Urothelium cell line (cell line): ENCODE data around the gene ADH4.
"Not testable (repeated sequence)": the region's sequence is repeated elsewhere in the genome, so short reads cannot be mapped to it uniquely, and the experiment has no call there.

Source experiments
- DNase-seq: peaks from one replicate; pipeline ENCODE4 v3.0.0; 2011; ENCODE audit warnings: low spot score, mixed read lengths
- FAIRE-seq: peaks from 2 replicates; lab custom pipeline; 2011; peaks lifted over from hg19 to GRCh38; lab: Jason Lieb, UNC

Gene ADH4

DNA sequence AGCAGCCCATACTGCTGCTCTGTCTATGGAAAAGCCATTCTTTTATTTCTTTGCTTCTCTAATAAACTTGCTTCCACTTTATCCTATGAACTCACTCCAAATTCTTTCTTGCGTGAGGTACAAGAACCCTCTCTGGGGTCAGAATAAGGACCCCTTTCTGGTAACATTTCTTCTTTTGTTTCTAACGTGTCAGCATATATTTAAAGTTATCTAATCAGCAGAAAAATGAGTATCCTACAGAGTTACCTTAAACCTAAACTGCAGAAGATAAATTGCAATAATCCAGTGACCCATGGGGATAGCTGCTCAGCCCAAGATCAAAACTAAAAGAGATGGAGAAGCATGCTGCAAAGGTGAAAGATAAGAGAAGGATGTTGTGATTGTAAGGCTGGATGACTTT is 59.5 kb downstream of the ADH4 start:
- DNase-seq (no peak), FAIRE-seq (no peak)

DNA sequence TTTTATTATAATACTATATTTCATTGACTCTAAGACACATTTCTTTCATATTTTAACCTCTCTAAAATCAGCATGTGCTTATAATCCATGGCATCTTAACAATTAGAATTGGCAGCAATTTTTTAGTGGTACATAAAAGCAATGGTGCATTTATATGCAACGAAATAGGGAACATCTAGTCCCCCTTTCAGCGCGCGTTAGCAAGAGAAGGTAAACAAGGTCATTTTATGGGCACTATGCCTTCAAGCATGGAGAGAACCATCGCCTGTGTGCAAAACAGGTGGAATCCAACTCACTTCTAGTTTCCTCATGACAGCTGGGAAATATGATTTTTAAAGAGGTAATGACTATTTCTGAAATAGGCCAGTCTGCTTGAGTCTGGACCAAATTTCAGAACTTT is 61.9 kb downstream of the ADH4 start:
- DNase-seq (no peak), FAIRE-seq (no peak)

GRCh38 chr4:99080869-99081268 is 63.2 kb downstream of the ADH4 start:
- not testable (repeated sequence) for DNase-seq, FAIRE-seq

DNA sequence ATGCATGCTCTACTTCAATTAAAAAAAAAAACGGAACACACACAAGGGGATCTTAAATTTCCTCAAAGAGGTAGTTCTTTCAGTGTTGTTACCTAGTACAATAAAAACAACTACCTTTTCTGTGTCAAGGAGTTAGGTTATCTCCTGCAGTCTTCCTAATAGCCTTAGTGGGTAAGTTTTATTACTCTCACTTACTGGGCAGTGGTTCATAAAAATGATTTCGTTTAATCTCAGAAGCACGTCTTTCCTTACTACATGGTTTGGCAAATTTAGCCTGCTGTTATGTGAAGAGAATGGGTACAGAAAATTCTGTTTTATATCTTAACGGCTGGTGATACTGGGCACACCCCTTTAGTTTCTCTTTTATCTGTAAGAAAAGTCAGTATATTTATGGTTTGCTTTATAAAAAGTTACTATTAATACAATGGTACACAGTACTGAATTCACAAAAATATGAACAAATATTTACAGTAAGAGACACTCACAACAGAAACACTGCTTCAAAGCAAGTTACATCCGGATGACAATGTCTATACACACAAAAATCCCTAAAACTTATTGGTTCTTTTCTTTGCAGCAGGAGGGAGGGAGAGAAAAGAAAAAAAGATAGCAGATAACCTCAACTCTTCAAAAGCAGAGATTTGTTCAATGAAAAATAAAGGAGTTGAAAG is 64.3 kb downstream of the ADH4 start:
- no peak for DNase-seq
- FAIRE-seq, result no peak

DNA sequence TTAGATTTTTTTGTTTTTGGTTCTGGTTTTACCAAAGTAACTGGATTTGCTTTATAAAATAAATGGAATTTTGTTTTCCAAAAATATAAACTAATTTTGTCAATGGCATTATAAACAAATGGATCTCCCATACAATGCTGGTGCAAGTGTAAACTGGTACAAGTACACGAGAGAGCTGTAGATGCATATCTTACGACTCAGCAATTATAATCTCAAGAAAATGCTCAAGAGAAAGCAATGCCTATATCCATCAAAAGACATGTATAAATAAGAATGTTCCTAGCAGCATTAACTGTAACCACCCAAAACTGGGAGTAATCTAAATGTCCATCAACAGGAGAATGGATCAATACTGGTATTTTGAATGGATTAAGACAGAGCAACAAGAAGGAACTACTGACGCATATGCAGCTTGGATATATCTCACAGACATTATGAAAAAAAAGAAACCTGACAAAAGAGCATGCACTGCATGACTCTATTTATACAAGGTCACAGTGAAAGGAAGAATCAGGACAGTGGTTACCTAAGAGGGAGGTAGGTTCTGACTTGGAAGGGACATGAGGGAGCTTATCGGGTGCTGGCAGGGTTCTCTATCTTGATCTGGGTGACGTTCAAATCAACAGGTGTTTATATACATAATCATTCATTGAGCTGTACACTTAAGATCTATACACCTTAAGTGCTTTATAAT is 65.0 kb downstream of the ADH4 start:
- FAIRE-seq, result no peak
- DNase-seq, result no peak

GRCh38 chr4:99078336-99078735 is 65.8 kb downstream of the ADH4 start:
- FAIRE-seq (no peak), DNase-seq (no peak)

DNA sequence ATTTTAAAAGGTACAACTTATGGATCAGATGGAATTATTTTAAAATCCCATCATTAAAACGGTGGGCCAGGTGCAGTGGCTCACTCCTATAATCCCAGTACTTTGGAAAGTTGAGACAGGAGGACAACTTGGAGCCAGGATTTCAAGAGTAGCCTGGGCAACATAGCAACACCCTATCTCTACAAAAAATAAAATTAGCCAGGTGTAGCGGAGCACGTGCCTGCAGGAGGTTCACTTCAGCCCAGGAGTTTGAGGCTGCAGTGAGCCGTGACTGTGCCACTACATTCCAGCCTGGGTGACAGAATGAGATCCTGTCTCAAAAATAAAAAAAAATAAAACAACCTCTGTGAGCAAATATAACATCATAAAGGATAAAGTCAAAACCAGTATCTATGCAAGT is 66.9 kb downstream of the ADH4 start:
- no peak for FAIRE-seq

GRCh38 chr4:99076292-99076976 is 67.7 kb downstream of the ADH4 start:
- no peak for DNase-seq
- FAIRE-seq, result no peak

More for the DNA sequence above, 66.9 kb downstream of the ADH4 start:
- DNase-seq, result no peak

- FAIRE-seq (peak; percentile 9), DNase-seq (no peak)
Observed at GRCh38 chr4:99074816-99075215, 69.3 kb downstream of the ADH4 start.
